GM18873 (cell line): Measurements from ENCODE around the gene LIF.

Experiments used
- ATAC-seq: cut with Tn5 transposase; IDR thresholded peaks from one replicate; pipeline ENCODE4 v1.9.1; 2021; ENCODE audit warnings: mild to moderate bottlenecking, moderate library complexity, moderate number of reproducible peaks; ENCODE audit not compliant: unreplicated experiment, low FRiP score

Gene LIF

DNA sequence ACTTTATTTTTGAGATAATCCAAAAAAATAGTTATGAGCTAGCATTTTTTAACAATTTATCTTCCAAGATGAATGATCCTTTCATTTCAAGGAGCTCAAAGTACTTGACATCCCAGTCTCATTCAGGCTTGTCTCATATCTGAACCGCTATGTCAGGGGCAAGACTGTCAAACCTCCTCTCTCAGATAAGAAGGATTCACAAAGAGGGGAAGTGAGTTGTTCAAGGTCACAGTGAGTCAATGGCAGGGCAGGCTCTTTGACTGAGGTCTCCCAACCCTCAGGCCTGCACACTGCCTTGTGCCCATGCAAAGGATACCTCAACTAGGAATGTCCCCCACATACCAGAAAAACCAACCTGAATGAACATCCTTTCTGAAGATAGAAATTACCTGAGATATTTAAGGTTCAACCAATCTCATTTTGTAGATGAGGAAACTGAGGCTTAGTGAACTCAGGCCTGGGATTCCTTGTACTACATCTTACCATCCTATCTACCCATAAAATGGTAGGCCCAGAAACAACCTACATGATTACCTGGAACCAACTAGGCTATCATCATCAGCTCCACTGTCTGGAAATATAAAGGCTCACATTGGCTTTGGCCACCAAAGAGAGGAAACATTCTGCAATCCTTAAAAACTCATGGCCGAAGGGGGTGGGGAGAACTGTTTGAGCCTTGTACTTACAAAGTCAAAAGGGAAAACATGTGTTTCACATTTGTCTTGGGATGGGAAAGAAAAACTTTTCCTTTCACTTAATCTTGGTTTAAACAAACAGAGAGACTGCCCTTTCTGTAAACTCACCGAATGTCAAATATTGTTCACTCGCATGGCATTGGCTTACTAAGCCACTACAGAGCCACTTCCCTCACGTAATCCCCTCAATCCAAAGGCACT lies 51.1 kb downstream of the LIF start:
- ATAC-seq: no peak

DNA sequence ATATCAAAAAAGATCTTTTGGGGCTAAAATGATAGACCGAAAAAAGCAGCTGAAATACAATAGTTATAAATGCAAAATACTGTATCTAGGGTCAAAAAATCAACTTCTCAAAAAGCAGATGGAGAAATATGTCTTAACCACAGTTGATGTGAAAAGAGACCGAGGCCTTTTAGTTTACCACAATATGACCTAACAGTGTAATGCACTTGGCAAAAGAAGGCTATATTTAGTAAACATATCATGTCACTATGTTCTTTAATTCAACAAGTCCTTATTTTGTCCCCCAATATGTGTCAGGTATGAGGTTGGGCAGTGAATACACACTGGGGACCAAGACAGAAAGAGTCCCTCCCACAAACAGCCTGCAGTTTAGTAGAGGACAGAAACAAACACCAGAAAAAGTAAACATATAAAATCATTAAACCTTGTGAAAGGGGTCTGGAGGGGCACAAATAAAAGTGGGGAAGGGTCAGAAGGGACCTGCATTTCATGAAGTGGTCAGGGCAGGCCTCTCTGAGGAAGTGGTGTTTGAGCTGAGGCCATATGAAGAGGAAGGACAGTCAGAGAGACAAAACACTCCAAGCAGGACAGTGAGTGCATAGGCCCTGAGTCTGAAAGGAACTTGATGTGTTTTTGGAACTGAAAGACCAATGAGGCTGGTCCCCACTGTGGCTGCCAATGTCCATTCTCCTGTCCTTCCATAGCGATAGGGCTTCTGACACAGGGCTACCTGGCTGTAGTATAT lies 53.4 kb downstream of the LIF start:
- ATAC-seq: no peak

- ATAC-seq: no peak
These were observed 54.1 kb downstream of the LIF start for GRCh38 chr22:30192427-30192826.

GRCh38 chr22:30191040-30191701 lies 55.4 kb downstream of the LIF start:
- no peak for ATAC-seq

- ATAC-seq: no peak
These were observed 56.0 kb downstream of the LIF start for GRCh38 chr22:30190574-30190973.
